Fibroblast of lung (primary cell): Measurements from ENCODE around the gene SH2D3C. TPM values are rescaled to one million over a fixed set of nuclear protein-coding genes. Genes with fewer than 3 reads are reported as not detected.
"Not testable (repeated sequence)": the region's sequence is repeated elsewhere in the genome, so short reads cannot be mapped to it uniquely, and the experiment has no call there.

Source experiments
- DNase-seq, 2 donors: peaks; one replicate each; pipeline versions ENCODE4 v3.0.0 to v3.0.0-alpha.2; 2010; ENCODE audit warnings: low read depth in 2 of 2
- H2AFZ ChIP-seq: 2 replicates; pipeline ENCODE4 v1.5.1; 2012; ENCODE audit warnings: low read length, control low read depth, inconsistent platforms
- H3K27ac ChIP-seq: 2 replicates; pipeline ENCODE4 v1.5.1; 2011; ENCODE audit warnings: low read length, control low read depth; ENCODE audit not compliant: insufficient read depth
- H3K27me3 ChIP-seq: 2 replicates; pipeline ENCODE4 v1.5.1; 2011; ENCODE audit warnings: mild to moderate bottlenecking, low read length; ENCODE audit not compliant: control insufficient read depth, insufficient read depth
- H3K36me3 ChIP-seq: 2 replicates; pipeline ENCODE4 v1.5.1; 2011; ENCODE audit warnings: low read length; ENCODE audit not compliant: control insufficient read depth, insufficient read depth
- H3K4me1 ChIP-seq: 2 replicates; pipeline ENCODE4 v1.5.1; 2011; ENCODE audit warnings: low read length; ENCODE audit not compliant: control insufficient read depth, insufficient read depth; ENCODE audit errors: extremely low read depth
- H3K4me2 ChIP-seq: 2 replicates; pipeline ENCODE4 v1.5.1; 2011; ENCODE audit warnings: low read length, control low read depth; ENCODE audit not compliant: insufficient read depth; ENCODE audit errors: extremely low read depth
- H3K4me3 ChIP-seq, 4 experiments: fragments of 200-600 bp in 1 of 4; sonication (generic) in 1 of 4; replicated peaks in 1 of 4; 2 replicates each; pipeline ENCODE4 v1.5.1; 2011 to 2016; ENCODE audit warnings: low read length in 4 of 4, low read depth in 3 of 4, mild to moderate bottlenecking in 3 of 4, control low read depth in 2 of 4, inconsistent platforms in 1 of 4, mixed read lengths in 1 of 4; ENCODE audit not compliant: insufficient read depth in 1 of 4; ENCODE audit errors: control extremely low read depth in 1 of 4
- H3K79me2 ChIP-seq: 2 replicates; pipeline ENCODE4 v1.5.1; 2012; ENCODE audit warnings: mild to moderate bottlenecking, low read length, inconsistent platforms; ENCODE audit not compliant: control insufficient read depth, insufficient read depth
- H3K9ac ChIP-seq: 2 replicates; pipeline ENCODE4 v1.5.1; 2011; ENCODE audit warnings: mild to moderate bottlenecking, low read length, control low read depth; ENCODE audit not compliant: insufficient read depth
- H3K9me3 ChIP-seq: 2 replicates; pipeline ENCODE4 v1.5.1; 2012; ENCODE audit warnings: low read depth, low read length; ENCODE audit not compliant: control insufficient read depth, insufficient read depth
- H4K20me1 ChIP-seq: 2 replicates; pipeline ENCODE4 v1.5.1; 2011; ENCODE audit warnings: low read length; ENCODE audit not compliant: control insufficient read depth, insufficient read depth; ENCODE audit errors: extremely low read depth
- CTCF ChIP-seq, 2 donors: IDR thresholded peaks in 1 of 2; conservative IDR thresholded peaks in 1 of 2; 1 replicate in 1 of 2; 2 replicates in 1 of 2; pipeline ENCODE4 v1.5.1; 2011 to 2012; ENCODE audit warnings: low read length in 2 of 2, control low read depth in 1 of 2, inconsistent platforms in 1 of 2, low read depth in 1 of 2, mild to moderate bottlenecking in 1 of 2
- EZH2 ChIP-seq: IDR thresholded peaks from 2 replicates; pipeline ENCODE4 v1.5.1; 2012; ENCODE audit warnings: low read length, control low read depth, mild to moderate bottlenecking; ENCODE audit errors: missing control alignments
- polyA plus RNA-seq, 2 donors: library from polyadenylated mRNA; depleted of rRNA in 1 of 2; stranded (reverse) in 1 of 2; unstranded in 1 of 2; fragments of >200 nt; gene quantifications; 2 replicates each; pipeline ENCODE4 v1.2.1, GENCODE V29; 2011 to 2012; ENCODE audit warnings: missing spikeins in 1 of 2
- total RNA-seq: library from RNA; depleted of rRNA; stranded (reverse); fragments of >200 nt; gene quantifications from 2 replicates; pipeline ENCODE4 v1.2.1, GENCODE V29; 2014

SH2D3C gene
- total and polyA plus RNA-seq, 2 donors (not counting 1 experiment from before 2014, with no cell fraction given), result 1.2 TPM; not detected in 1

GRCh38 chr9:127783111-127784008, 4.9 kb upstream of the SH2D3C start:
- no peak overlapping the region for H3K9ac ChIP-seq
- H3K27ac ChIP-seq, result no peak overlapping the region
- no peak overlapping the region for H3K4me2 ChIP-seq
- H3K27me3 ChIP-seq, result no peaks in the 10 kb centered on the region
- H3K36me3 ChIP-seq, result peaks cover 11% of the 10 kb centered on the region
- H3K4me3 ChIP-seq, result no peak overlapping the region
- no peaks in the 10 kb centered on the region for H3K9me3 ChIP-seq
- TF ChIP-seq EZH2 (no peak), CTCF (conservative IDR thresholded peaks at IDR 0.05 in 1 of 2, IDR thresholded peaks at IDR 0.05 in 1 of 2; ENCODE audit: low read depth in 1 of 2, low read length in 2 of 2) (no peak)
- no peak overlapping the region for H2AFZ ChIP-seq
- peaks cover 24% of the 10 kb centered on the region for H3K79me2 ChIP-seq
- no peak for DNase-seq
- peaks cover 8% of the 10 kb centered on the region for H3K4me1 ChIP-seq
- H4K20me1 ChIP-seq, result no peaks in the 10 kb centered on the region

GRCh38 chr9:127781806-127782205, 3.3 kb upstream of the SH2D3C start:
- no peak overlapping the region for H3K4me3 ChIP-seq
- no peak overlapping the region for H2AFZ ChIP-seq
- H3K4me2 ChIP-seq, result no peak overlapping the region
- H3K9me3 ChIP-seq, result no peaks in the 10 kb centered on the region
- H3K79me2 ChIP-seq, result peaks cover 8% of the 10 kb centered on the region
- no peaks in the 10 kb centered on the region for H4K20me1 ChIP-seq
- H3K27me3 ChIP-seq, result no peaks in the 10 kb centered on the region
- DNase-seq, result no peak
- H3K4me1 ChIP-seq, result no peaks in the 10 kb centered on the region
- H3K9ac ChIP-seq, result no peak overlapping the region
- TF ChIP-seq EZH2 (no peak), CTCF (conservative IDR thresholded peaks at IDR 0.05 in 1 of 2, IDR thresholded peaks at IDR 0.05 in 1 of 2; ENCODE audit: low read depth in 1 of 2, low read length in 2 of 2) (no peak)
- no peak overlapping the region for H3K27ac ChIP-seq
- no peaks in the 10 kb centered on the region for H3K36me3 ChIP-seq

GRCh38 chr9:127780909-127781308, 2.4 kb upstream of the SH2D3C start:
- H3K36me3 ChIP-seq, H3K4me3 ChIP-seq, H2AFZ ChIP-seq, H3K27me3 ChIP-seq, H3K79me2 ChIP-seq, H4K20me1 ChIP-seq, H3K27ac ChIP-seq, DNase-seq, H3K9me3 ChIP-seq, H3K4me1 ChIP-seq, H3K9ac ChIP-seq, H3K4me2 ChIP-seq: not testable (repeated sequence)
